GDM1 (cell line): ENCODE measurements around the gene FMN2.

Source experiments
- DNase-seq: peaks from one replicate; lab custom pipeline; 2025; lab: John Stamatoyannopoulos, UW

The FMN2 gene

GRCh38 chr1:240491796-240492195 lies 400.1 kb downstream of the FMN2 start:
- DNase-seq: no peak

DNA sequence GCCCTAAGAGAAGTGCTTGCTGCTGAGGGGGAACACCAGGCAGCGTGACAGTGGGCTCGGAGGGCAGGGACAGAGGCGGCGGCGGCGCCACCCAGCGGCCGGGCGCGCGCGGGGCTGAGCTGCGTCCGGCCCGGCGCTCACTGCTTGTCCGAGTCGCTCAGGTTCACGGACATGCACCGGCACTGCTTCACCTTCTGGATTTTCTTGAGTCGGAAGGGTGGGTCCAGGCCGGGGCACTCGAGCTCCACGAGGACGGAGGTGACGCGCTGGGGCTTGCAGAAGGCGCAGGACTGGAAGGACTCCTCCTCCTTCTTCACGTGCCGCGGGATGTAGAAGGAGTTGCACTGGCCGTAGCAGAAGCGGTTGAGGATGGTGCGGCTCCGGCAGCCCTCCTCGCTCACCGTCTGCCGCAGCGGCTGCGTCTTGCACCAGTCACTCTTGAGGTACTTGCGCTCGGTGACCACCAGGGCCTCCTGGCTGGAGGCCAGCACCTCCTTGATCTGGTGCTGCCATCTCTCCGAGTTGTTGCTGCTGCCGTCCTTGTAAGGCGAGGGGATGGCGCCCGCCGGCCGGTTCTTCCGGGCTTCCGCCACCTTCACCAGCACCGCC lies 401.3 kb downstream of the FMN2 start:
- no peak for DNase-seq

- no peak for DNase-seq
Measured at GRCh38 chr1:240495601-240496000, 403.9 kb downstream of the FMN2 start.

DNA sequence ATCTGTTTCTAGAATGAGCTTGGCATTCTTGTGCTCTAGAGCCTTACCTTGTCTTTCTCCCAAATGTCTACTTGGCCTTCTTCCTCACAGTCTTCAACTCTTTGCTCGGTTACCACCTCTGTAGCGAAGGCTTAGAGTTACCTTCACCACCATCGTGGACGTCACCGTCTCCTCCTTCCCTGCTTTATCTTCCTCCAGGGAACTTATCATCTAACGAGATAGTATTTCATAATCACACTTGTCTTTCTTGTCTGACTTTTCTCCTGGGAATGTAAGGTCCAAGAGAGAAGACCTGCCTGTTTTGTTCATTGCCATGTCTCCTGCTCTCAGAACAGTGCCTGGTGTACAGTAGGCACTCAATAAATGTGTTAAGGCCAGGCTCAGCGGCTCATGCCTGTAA lies 404.7 kb downstream of the FMN2 start:
- no peak for DNase-seq

- no peak for DNase-seq
Measured at GRCh38 chr1:240496941-240497340, 405.3 kb downstream of the FMN2 start.

DNA sequence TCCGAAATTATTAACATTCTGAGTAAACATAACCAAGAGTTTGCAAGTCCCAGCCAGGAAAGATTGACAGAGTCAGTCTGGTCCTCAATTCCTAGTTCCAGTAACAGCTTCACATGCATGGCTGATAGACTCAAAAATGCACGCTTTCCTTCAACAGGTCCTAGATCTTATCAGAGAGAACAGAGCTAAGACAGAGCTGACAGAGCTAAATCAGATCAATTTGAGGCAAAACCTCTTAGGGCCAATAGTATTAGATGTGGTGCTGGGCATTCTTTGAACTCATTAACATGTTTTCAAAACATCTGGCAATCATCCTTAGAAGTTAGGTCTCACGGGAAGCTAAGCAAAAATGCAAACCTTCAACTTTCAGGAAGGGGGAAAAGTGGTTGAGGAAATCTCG lies 406.2 kb downstream of the FMN2 start:
- no peak for DNase-seq

DNA sequence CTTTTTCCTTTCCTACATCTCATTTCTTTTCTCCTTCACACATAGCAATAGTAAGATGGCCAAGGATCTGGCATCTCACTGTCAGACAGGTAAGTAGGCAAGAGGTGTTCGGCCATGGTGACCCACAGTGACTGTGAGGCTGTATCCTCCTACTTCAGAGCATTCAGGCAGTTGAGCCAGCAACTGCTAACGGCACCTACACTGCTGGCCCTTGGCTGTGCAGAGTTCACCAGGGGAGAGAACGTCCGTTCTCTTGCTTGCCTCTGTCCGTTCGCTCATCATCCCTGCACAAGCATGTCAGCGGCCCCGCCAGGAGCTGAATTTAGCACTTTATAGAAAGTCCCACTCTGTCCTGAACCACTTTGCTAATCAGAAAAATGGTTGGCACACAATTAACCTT lies 406.7 kb downstream of the FMN2 start:
- no peak for DNase-seq

DNA sequence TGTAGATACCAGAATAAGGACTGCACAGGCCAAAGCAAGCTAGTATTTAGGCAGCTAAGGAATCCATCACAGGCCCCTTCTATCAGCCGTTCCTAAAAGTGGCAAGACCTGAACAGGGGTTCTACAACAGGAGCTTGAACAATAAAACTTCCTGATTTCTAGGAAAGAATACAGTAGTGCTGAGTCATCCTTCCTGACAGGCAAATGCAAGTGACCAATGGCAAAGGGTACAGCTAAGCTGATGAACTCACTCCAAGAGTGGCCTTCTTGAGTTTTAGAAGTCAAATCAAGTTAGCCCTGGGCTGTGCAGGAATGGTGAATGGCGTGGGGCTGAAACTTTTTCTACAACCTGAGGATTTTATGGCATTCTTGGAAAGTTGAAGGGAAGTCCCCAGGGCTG lies 407.3 kb downstream of the FMN2 start:
- DNase-seq: no peak

DNA sequence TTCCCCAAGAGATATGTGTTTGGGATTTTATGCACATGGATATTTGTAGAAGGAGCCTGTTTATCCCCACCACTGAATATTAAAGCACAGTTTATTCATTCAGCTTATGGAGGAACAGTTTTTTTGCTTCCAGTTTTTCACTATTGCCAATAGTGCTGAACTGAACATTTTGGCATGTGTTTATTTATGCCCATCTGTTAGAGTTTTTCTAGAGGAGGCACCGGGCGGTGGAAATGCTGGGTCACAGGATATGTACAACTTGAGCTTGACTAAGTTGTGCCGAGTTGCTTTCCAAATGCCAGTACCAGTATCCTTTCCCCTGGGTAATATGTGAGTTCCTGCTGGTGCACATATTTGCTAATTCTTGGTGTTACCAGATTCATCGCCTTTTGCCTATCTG lies 409.0 kb downstream of the FMN2 start:
- no peak for DNase-seq

GRCh38 chr1:240501115-240501514 lies 409.4 kb downstream of the FMN2 start:
- DNase-seq: no peak

DNA sequence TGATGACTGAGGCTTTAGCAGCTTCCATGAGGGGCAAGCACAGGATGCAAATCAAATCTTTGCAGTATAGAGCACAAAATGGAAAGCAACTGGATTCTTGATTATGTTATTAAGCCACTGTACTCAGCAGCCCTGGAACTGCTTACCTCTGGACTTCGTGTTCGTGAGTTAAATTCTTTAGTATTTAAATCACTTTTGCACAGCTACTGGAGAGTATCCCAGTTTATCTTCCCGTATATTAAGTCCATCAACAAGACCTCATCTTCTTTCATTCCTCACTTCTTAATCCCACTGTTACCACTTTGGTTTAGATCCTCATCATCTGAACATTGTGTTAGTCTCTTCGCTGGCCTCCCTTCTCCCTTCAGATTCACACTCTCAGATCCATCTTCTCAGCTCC lies 411.4 kb downstream of the FMN2 start:
- no peak for DNase-seq

- DNase-seq: no peak
Measured at GRCh38 chr1:240503558-240503957, 411.9 kb downstream of the FMN2 start.

- DNase-seq: no peak
Measured at GRCh38 chr1:240506176-240506575, 414.5 kb downstream of the FMN2 start.

DNA sequence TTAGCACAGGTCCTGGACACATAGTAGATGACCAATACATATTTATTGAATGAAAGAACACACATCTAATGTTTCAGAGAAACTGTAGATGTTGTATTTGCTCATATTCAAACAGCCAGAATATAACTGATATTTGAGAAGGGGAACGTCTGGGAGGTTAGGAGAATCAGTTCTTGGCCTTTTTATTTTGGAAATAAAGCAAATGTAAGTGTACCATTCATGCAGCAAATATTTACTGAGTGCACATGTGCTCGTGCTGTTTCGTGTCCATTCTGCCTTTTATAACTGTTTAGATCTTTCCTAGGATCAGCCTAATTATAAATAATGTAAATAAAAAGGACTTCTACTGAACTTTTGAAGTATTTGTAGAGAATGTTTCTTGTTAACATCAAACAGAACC lies 416.5 kb downstream of the FMN2 start:
- no peak for DNase-seq

- no peak for DNase-seq
Measured at GRCh38 chr1:240508950-240509349, 417.3 kb downstream of the FMN2 start.

- DNase-seq: no peak
Measured at GRCh38 chr1:240511789-240512188, 420.1 kb downstream of the FMN2 start.

DNA sequence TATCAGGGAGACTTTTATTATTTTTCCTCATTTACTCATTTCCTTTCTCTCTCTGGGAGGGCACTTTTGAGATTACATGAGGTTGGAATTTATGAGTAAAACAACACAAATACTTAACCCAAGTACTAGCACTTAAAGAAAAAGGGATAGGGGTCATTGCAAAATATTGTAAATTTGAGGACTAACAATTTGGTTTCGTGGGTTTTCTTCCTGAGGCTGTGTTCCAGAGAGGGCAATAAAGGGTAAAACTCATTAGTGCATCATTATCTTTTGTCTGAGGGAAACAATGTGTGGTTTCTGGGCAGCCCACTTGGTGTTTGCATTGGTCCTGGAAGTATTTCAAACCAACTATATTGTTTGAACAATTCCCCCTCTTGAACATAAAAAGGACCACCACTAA lies 423.8 kb downstream of the FMN2 start:
- no peak for DNase-seq

- DNase-seq: no peak
Measured at GRCh38 chr1:240516069-240516468, 424.4 kb downstream of the FMN2 start.

DNA sequence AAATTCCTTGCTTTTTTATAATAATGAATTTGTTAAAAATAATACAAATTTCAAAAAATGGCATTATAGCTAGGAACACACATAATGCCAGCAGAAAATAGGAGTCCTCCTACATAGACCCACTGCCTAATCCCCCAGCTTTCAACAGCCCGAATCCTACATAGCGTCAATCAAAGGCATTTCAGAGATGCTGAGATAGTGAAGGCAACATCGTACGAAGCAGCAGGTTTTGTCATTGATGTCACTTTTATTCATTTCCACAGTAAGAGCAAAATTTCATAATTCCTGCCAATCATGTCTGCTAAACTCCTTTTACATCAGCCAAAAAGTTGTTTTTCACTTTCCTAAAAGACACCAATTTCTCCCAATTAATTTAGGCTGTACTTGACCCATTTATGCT lies 426.2 kb downstream of the FMN2 start:
- no peak for DNase-seq

DNA sequence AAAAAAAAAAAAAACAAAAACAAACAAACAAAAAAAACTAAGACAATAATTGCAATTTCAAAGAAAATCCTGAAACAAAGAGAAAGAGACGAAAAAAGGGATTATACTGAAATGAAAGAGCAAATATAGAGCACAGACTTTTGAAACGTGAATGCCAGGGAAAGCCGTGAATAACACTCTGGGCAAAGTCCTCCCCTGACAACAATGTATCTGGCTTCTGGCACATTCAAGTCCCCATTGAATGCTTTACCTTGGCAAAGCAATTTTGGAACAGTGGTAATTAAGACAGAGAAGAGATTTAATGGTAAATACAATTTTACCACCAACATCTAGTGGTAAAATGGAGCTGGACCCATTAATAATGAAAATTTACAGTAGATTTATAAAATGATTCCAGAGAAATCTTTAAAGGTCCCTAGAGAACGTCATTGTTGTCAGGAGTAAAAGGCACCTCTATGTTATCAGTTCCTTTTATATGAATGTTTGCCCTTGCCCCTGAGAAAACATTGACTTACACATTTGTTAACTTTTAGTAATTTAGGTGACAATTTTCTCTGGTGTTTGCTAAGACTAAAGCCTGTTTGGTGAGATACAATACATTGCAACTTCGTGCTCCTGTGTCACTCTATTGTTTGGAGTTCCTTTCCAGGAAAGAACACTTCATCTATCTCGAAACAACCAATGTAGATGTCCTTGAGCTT lies 430.6 kb downstream of the FMN2 start:
- no peak for DNase-seq

- DNase-seq: no peak
Measured at GRCh38 chr1:240524356-240525069, 432.8 kb downstream of the FMN2 start.
